H1 (cell line): ENCODE measurements around the gene GRIA3. TPM values are rescaled to one million over a fixed set of nuclear protein-coding genes. Genes with fewer than 3 reads are reported as not detected.

Experiments used
- CTCF ChIA-PET: fragments of 300-600 bp; sonication (Branson Sonifier 250); formaldehyde crosslinking; loops from one replicate; lab custom pipeline; 2021; ENCODE audit not compliant: partially characterized antibody; lab: Charles Lee
- POLR2A ChIA-PET: fragments of 300-600 bp; sonication (Branson Sonifier 250); formaldehyde crosslinking; loops from one replicate; lab custom pipeline; 2021; ENCODE audit warnings: inconsistent platforms; ENCODE audit not compliant: partially characterized antibody; lab: Charles Lee
- DNase-seq, 2 experiments: peaks; one replicate each; pipeline versions ENCODE4 v3.0.0 to v3.0.0-alpha.2; 2010 to 2022; ENCODE audit warnings: low spot score in 2 of 2, low read depth in 1 of 2, mixed read lengths in 1 of 2
- FAIRE-seq: peaks from 2 replicates; lab custom pipeline; 2011; peaks lifted over from hg19 to GRCh38; lab: Jason Lieb, UNC
- H2AFZ ChIP-seq: 2 replicates; pipeline ENCODE4 v1.8.1; 2012; ENCODE audit warnings: low read length, inconsistent platforms
- H2AK5ac ChIP-seq: 2 replicates; pipeline ENCODE4 v1.6.1; 2013; ENCODE audit warnings: low read depth, low read length
- H2BK120ac ChIP-seq: replicated peaks from 2 replicates; pipeline ENCODE3; 2013; ENCODE audit warnings: low read depth, low read length, inconsistent platforms
- H2BK12ac ChIP-seq: 2 replicates; pipeline ENCODE4 v1.6.1; 2013; ENCODE audit warnings: low read depth, low read length
- H2BK15ac ChIP-seq: 2 replicates; pipeline ENCODE4 v1.6.1; 2013; ENCODE audit warnings: low read length
- H2BK20ac ChIP-seq: 2 replicates; pipeline ENCODE4 v1.6.1; 2013; ENCODE audit warnings: low read length
- H2BK5ac ChIP-seq: 2 replicates; pipeline ENCODE4 v1.6.1; 2013; ENCODE audit warnings: low read depth, low read length
- H3K14ac ChIP-seq: 2 replicates; pipeline ENCODE4 v1.6.1; 2013; ENCODE audit warnings: inconsistent platforms; ENCODE audit not compliant: insufficient read length
- H3K18ac ChIP-seq: 2 replicates; pipeline ENCODE4 v1.6.1; 2013; ENCODE audit warnings: low read length; ENCODE audit errors: extremely low read depth
- H3K23ac ChIP-seq: 2 replicates; pipeline ENCODE4 v1.6.1; 2013; ENCODE audit warnings: inconsistent platforms; ENCODE audit not compliant: insufficient read length
- H3K23me2 ChIP-seq: 2 replicates; pipeline ENCODE4 v1.6.1; 2013; ENCODE audit warnings: low read depth, low read length
- H3K27ac ChIP-seq: 2 replicates; pipeline ENCODE4 v1.6.1; 2011; ENCODE audit warnings: low read depth, low read length, inconsistent platforms
- H3K27me3 ChIP-seq, 4 experiments: replicated peaks in 1 of 4; 1 replicate in 1 of 4; 2 replicates in 3 of 4; pipeline versions ENCODE4 v1.6.1 to v1.8.1; 2011 to 2013; ENCODE audit warnings: low read length in 3 of 4, mild to moderate bottlenecking in 3 of 4, inconsistent platforms in 2 of 4, mixed read lengths in 2 of 4, moderate library complexity in 1 of 4; ENCODE audit not compliant: control insufficient read depth in 3 of 4, insufficient read depth in 3 of 4; ENCODE audit errors: extremely low read depth in 1 of 4
- H3K36me3 ChIP-seq, 4 experiments: 2 replicates each; pipeline versions ENCODE4 v1.6.1 to v1.8.1; 2011 to 2013; ENCODE audit warnings: mild to moderate bottlenecking in 4 of 4, low read length in 3 of 4, moderate library complexity in 2 of 4, control low read depth in 1 of 4, inconsistent platforms in 1 of 4; ENCODE audit not compliant: insufficient read depth in 4 of 4, control insufficient read depth in 2 of 4
- H3K4ac ChIP-seq: replicated peaks from 2 replicates; pipeline ENCODE3; 2013; ENCODE audit warnings: low read length, low read depth, mixed read lengths, inconsistent platforms; ENCODE audit not compliant: insufficient read length
- H3K4me1 ChIP-seq, 4 experiments: replicated peaks in 1 of 4; 1 replicate in 1 of 4; 2 replicates in 3 of 4; pipeline versions ENCODE4 v1.6.1 to v1.8.1; 2011 to 2013; ENCODE audit warnings: low read length in 3 of 4, inconsistent platforms in 2 of 4, mixed read lengths in 1 of 4; ENCODE audit not compliant: insufficient read depth in 4 of 4, control insufficient read depth in 3 of 4
- H3K4me2 ChIP-seq, 2 experiments: 2 replicates each; pipeline versions ENCODE4 v1.6.1 to v1.8.1; 2011 to 2013; ENCODE audit warnings: low read depth in 2 of 2, low read length in 2 of 2, control low read depth in 1 of 2, inconsistent platforms in 1 of 2, mild to moderate bottlenecking in 1 of 2; ENCODE audit not compliant: insufficient read depth in 1 of 2
- H3K4me3 ChIP-seq, 4 experiments: fragments of 200-600, 300-600 bp in 1 of 4; sonication (generic), shearing (Covaris generic), sonication (Bioruptor Twin) in 1 of 4; 2 replicates each; pipeline versions ENCODE4 v1.5.1 to v1.8.1; 2011 to 2016; ENCODE audit warnings: low read length in 4 of 4, low read depth in 3 of 4, control low read depth in 2 of 4, inconsistent platforms in 2 of 4, mild to moderate bottlenecking in 2 of 4, mixed read lengths in 1 of 4, moderate library complexity in 1 of 4; ENCODE audit not compliant: insufficient read depth in 2 of 4; ENCODE audit errors: extremely low read depth in 1 of 4
- H3K56ac ChIP-seq: replicated peaks from 2 replicates; pipeline ENCODE3; 2013; ENCODE audit warnings: low read depth, mild to moderate bottlenecking, mixed read lengths, low read length, inconsistent platforms; ENCODE audit not compliant: insufficient read length
- H3K79me1 ChIP-seq: 2 replicates; pipeline ENCODE4 v1.6.1; 2013; ENCODE audit warnings: low read depth, low read length, control low read depth
- H3K79me2 ChIP-seq, 2 experiments: 2 replicates each; pipeline versions ENCODE4 v1.6.1 to v1.8.1; 2012 to 2013; ENCODE audit warnings: low read length in 2 of 2, mild to moderate bottlenecking in 2 of 2, inconsistent platforms in 1 of 2; ENCODE audit not compliant: insufficient read depth in 2 of 2, control insufficient read depth in 1 of 2
- H3K9ac ChIP-seq, 4 experiments: replicated peaks in 1 of 4; 1 replicate in 1 of 4; 2 replicates in 3 of 4; pipeline versions ENCODE4 v1.6.1 to v1.8.1; 2011 to 2013; ENCODE audit warnings: low read depth in 3 of 4, low read length in 3 of 4, control low read depth in 2 of 4, mild to moderate bottlenecking in 2 of 4, moderate library complexity in 2 of 4, inconsistent platforms in 1 of 4; ENCODE audit errors: extremely low read depth in 1 of 4
- H3K9me3 ChIP-seq, 2 experiments: 2 replicates each; pipeline versions ENCODE4 v1.6.1 to v1.8.1; 2012 to 2013; ENCODE audit warnings: mild to moderate bottlenecking in 2 of 2, moderate library complexity in 2 of 2, control low read depth in 1 of 2, inconsistent platforms in 1 of 2, low read depth in 1 of 2, low read length in 1 of 2, mixed read lengths in 1 of 2; ENCODE audit not compliant: insufficient read depth in 2 of 2
- H4K20me1 ChIP-seq, 2 experiments: replicated peaks in 1 of 2; 2 replicates each; pipeline versions ENCODE3 to v1.8.1; 2011 to 2013; ENCODE audit warnings: inconsistent platforms in 2 of 2, low read length in 2 of 2, mild to moderate bottlenecking in 1 of 2; ENCODE audit not compliant: insufficient read depth in 2 of 2, control insufficient read depth in 1 of 2
- H4K5ac ChIP-seq: 2 replicates; pipeline ENCODE4 v1.6.1; 2013; ENCODE audit warnings: low read length, low read depth, mixed read lengths, inconsistent platforms; ENCODE audit not compliant: insufficient read length
- H4K8ac ChIP-seq: 2 replicates; pipeline ENCODE4 v1.8.0; 2013; ENCODE audit warnings: mild to moderate bottlenecking, moderate library complexity, low read length, inconsistent platforms; ENCODE audit not compliant: insufficient read depth; ENCODE audit errors: extremely low read depth
- H4K91ac ChIP-seq: replicated peaks from 2 replicates; pipeline ENCODE3; 2013; ENCODE audit warnings: low read length, mixed read lengths, inconsistent platforms; ENCODE audit not compliant: insufficient read length
- ASH2L ChIP-seq: fragments of 200-600, 300-600 bp; sonication (generic); IDR thresholded peaks from one replicate; pipeline ENCODE4 v1.7.1; 2017; ENCODE audit warnings: low read length
- ATF3 ChIP-seq: IDR thresholded peaks from 2 replicates; pipeline ENCODE4 v1.6.1; 2011; ENCODE audit warnings: low read depth, mild to moderate bottlenecking, low read length; ENCODE audit not compliant: insufficient read depth
- CEBPB ChIP-seq: IDR thresholded peaks from 2 replicates; pipeline ENCODE4 v1.6.1; 2012; ENCODE audit warnings: low read depth, low read length
- CTBP2 ChIP-seq: IDR thresholded peaks from 2 replicates; pipeline ENCODE4 v1.7.0; 2011; ENCODE audit warnings: borderline replicate concordance, mild to moderate bottlenecking, moderate library complexity, mixed read lengths, low read length; ENCODE audit not compliant: insufficient read depth, insufficient read length
- EP300 ChIP-seq, 2 experiments: IDR thresholded peaks; 1 replicate in 1 of 2; 2 replicates in 1 of 2; pipeline ENCODE4 v1.6.1; 2011 to 2012; ENCODE audit warnings: low read depth in 2 of 2, low read length in 2 of 2, mild to moderate bottlenecking in 2 of 2, borderline replicate concordance in 1 of 2, inconsistent platforms in 1 of 2, moderate library complexity in 1 of 2
- GTF2F1 ChIP-seq: IDR thresholded peaks from 2 replicates; pipeline ENCODE4 v1.6.1; 2012; ENCODE audit warnings: low read depth, low read length, improper control_type of control experiment, borderline replicate concordance
- HDAC6 ChIP-seq: IDR thresholded peaks from one replicate; pipeline ENCODE4 v1.7.1; 2012; ENCODE audit warnings: low read depth, mild to moderate bottlenecking, inconsistent platforms, low read length, moderate library complexity
- POLR2A ChIP-seq, 2 experiments: IDR thresholded peaks; 1 replicate in 1 of 2; 2 replicates in 1 of 2; pipeline ENCODE4 v1.6.1; 2011; ENCODE audit warnings: low read depth in 2 of 2, low read length in 2 of 2, mild to moderate bottlenecking in 2 of 2; ENCODE audit errors: control extremely low read depth in 1 of 2
- POU5F1 ChIP-seq: IDR thresholded peaks from 2 replicates; pipeline ENCODE4 v1.6.1; 2011; ENCODE audit warnings: low read depth, mild to moderate bottlenecking, low read length, moderate library complexity
- RBBP5 ChIP-seq: IDR thresholded peaks from 2 replicates; pipeline ENCODE4 v1.7.1; 2012; ENCODE audit warnings: low read depth, mild to moderate bottlenecking, inconsistent platforms, low read length, moderate library complexity, borderline replicate concordance
- SIN3A ChIP-seq, 2 experiments: IDR thresholded peaks in 1 of 2; conservative IDR thresholded peaks in 1 of 2; 2 replicates each; pipeline ENCODE4 v1.6.1; 2011 to 2012; ENCODE audit warnings: low read length in 2 of 2, improper control_type of control experiment in 1 of 2, low read depth in 1 of 2, mild to moderate bottlenecking in 1 of 2
- SIRT6 ChIP-seq: IDR thresholded peaks from one replicate; pipeline ENCODE4 v1.7.1; 2012; ENCODE audit warnings: low read length, inconsistent platforms
- SP2 ChIP-seq: IDR thresholded peaks from 2 replicates; pipeline ENCODE4 v1.6.1; 2012; ENCODE audit warnings: mild to moderate bottlenecking, low read length, inconsistent platforms
- SRF ChIP-seq: IDR thresholded peaks from 2 replicates; pipeline ENCODE4 v1.6.1; 2011; ENCODE audit warnings: mild to moderate bottlenecking, low read depth, low read length, moderate library complexity
- TAF7 ChIP-seq: optimal IDR thresholded peaks from 2 replicates; pipeline ENCODE3; 2011; ENCODE audit warnings: low read depth, mild to moderate bottlenecking, inconsistent platforms, low read length, moderate library complexity, borderline replicate concordance
- WGBS, 2 experiments: shearing (Covaris generic) in 1 of 2; methylation state at CpG; one replicate each; pipeline versions ENCODE4 v1.1.6 to v1.1.7; 2013 to 2015; ENCODE audit warnings: low lambda C conversion rate in 2 of 2, mixed read lengths in 2 of 2, inconsistent platforms in 1 of 2, low coverage in 1 of 2, missing lambda C conversion rate in 1 of 2; ENCODE audit not compliant: insufficient replicate concordance in 2 of 2, insufficient coverage in 1 of 2, insufficient read length in 1 of 2; ENCODE audit errors: extremely low coverage in 1 of 2, missing lambda C conversion rate in 1 of 2; 5-methylcytosine and 5-hydroxymethylcytosine counted together
- polyA plus RNA-seq, 7 experiments: library from polyadenylated mRNA; depleted of rRNA in 3 of 7; stranded (reverse) in 5 of 7; unstranded in 2 of 7; fragments of >200 nt in 5 of 7; fragments of 200-250 nt in 2 of 7; gene quantifications; 1 replicate in 5 of 7; 2 replicates in 1 of 7; 4 replicates in 1 of 7; pipeline versions ENCODE4 v1.2.1 to v1.2.3, GENCODE V29; 2011 to 2013; ENCODE audit warnings: missing spikeins in 2 of 7, mixed read lengths in 2 of 7
- total RNA-seq: library from RNA; stranded (reverse); fragmentation: NEBNext Ultra II Directional; extraction: Animal tissue kit (Norgen Biotek cat#: 25700); gene quantifications from 2 replicates; pipeline ENCODE4 v1.2.1, GENCODE V29; 2021

GRIA3 gene
- total and polyA plus RNA-seq, 2 of the 8 experiments (the other 6 are each of a cell fraction or from before 2014, with no cell fraction given) = 2.6 to 3.0 TPM

GRCh38 chrX:123455693-123456092, 271.6 kb downstream of the GRIA3 start:
- no peak overlapping the region for H3K4me3 ChIP-seq
- no peaks in the 10 kb centered on the region for H3K79me1 ChIP-seq
- DNase-seq (no peak), FAIRE-seq (no peak)
- H2BK120ac ChIP-seq = no peak overlapping the region
- no peak overlapping the region for H2BK5ac ChIP-seq
- no peak overlapping the region for H3K18ac ChIP-seq
- no peak overlapping the region for H4K8ac ChIP-seq
- H2BK15ac ChIP-seq = no peak overlapping the region
- no peak overlapping the region for H3K56ac ChIP-seq
- H4K20me1 ChIP-seq = no peaks in the 10 kb centered on the region
- H2BK20ac ChIP-seq = no peak overlapping the region
- no peak overlapping the region for H3K4ac ChIP-seq
- H3K9ac ChIP-seq = no peak overlapping the region
- POLR2A ChIA-PET = no interaction called here
- H3K14ac ChIP-seq = no peak overlapping the region
- no peak overlapping the region for H4K91ac ChIP-seq
- H3K9me3 ChIP-seq = no peaks in the 10 kb centered on the region
- H3K27ac ChIP-seq = no peak overlapping the region
- H4K5ac ChIP-seq = no peak overlapping the region
- no peak overlapping the region for H2AK5ac ChIP-seq
- WGBS, 2 experiments = 91% methylated on average over 1 of the region's 1 CpG; no CpG with 5 or more reads in 1 of the 2 experiments
- H3K4me1 ChIP-seq = no peaks in the 10 kb centered on the region
- CTCF ChIA-PET = no interaction called here
- no peaks in the 10 kb centered on the region for H3K79me2 ChIP-seq
- no peak overlapping the region for H3K23ac ChIP-seq
- no peaks in the 10 kb centered on the region for H3K36me3 ChIP-seq
- H2BK12ac ChIP-seq = no peak overlapping the region
- H3K23me2 ChIP-seq = no peaks in the 10 kb centered on the region
- no peak overlapping the region for H2AFZ ChIP-seq
- H3K27me3 ChIP-seq = no peaks in the 10 kb centered on the region
- H3K4me2 ChIP-seq = no peak overlapping the region
- no peak for TF ChIP-seq ASH2L
- no peak for TF ChIP-seq POLR2A (IDR thresholded peaks at IDR 0.05; ENCODE audit: control extremely low read depth in 1 of 2, low read depth in 2 of 2, low read length in 2 of 2)
- no peak for TF ChIP-seq ATF3
- TF ChIP-seq HDAC6 = no peak
- no peak for TF ChIP-seq SIN3A (conservative IDR thresholded peaks at IDR 0.05 in 1 of 2, IDR thresholded peaks at IDR 0.05 in 1 of 2; ENCODE audit: low read depth in 1 of 2, low read length in 2 of 2)
- no peak for TF ChIP-seq RBBP5
- no peak for TF ChIP-seq SP2
- no peak for TF ChIP-seq POU5F1
- no peak for TF ChIP-seq GTF2F1
- TF ChIP-seq TAF7 = no peak
- no peak for TF ChIP-seq SRF
- no peak for TF ChIP-seq CTBP2
- no peak for TF ChIP-seq SIRT6
- no peak for TF ChIP-seq CEBPB
- TF ChIP-seq EP300 (IDR thresholded peaks at IDR 0.05; ENCODE audit: borderline replicate concordance in 1 of 2, low read depth in 2 of 2, low read length in 2 of 2) = no peak
